Osteoblast (primary cell): ENCODE results near the gene RGPD8. TPM values are rescaled to one million over a fixed set of nuclear protein-coding genes. Genes with fewer than 3 reads are reported as not detected.
"Not testable (repeated sequence)": the region's sequence is repeated elsewhere in the genome, so short reads cannot be mapped to it uniquely, and the experiment has no call there.

Experiments used
- DNase-seq: peaks from one replicate; pipeline ENCODE4 v3.0.0; 2011; ENCODE audit warnings: low spot score, mixed read lengths; ENCODE audit not compliant: insufficient read length; ENCODE audit errors: missing footprints
- H2AFZ ChIP-seq: 2 replicates; pipeline ENCODE4 v1.6.0; 2011; ENCODE audit warnings: mild to moderate bottlenecking, low read length
- H3K27ac ChIP-seq: 2 replicates; pipeline ENCODE4 v1.5.1; 2011; ENCODE audit warnings: mild to moderate bottlenecking, low read depth, low read length, moderate library complexity
- H3K27me3 ChIP-seq: 2 replicates; pipeline ENCODE4 v1.6.0; 2012; ENCODE audit warnings: mild to moderate bottlenecking, control low read depth, inconsistent platforms, low read length, moderate library complexity; ENCODE audit not compliant: insufficient read depth
- H3K36me3 ChIP-seq: 2 replicates; pipeline ENCODE4 v1.5.1; 2011; ENCODE audit warnings: mild to moderate bottlenecking, low read length, control low read depth, moderate library complexity; ENCODE audit not compliant: insufficient read depth
- H3K4me1 ChIP-seq: 2 replicates; pipeline ENCODE4 v1.5.1; 2011; ENCODE audit warnings: mild to moderate bottlenecking, low read length, control low read depth, moderate library complexity; ENCODE audit not compliant: insufficient read depth
- H3K4me2 ChIP-seq: 2 replicates; pipeline ENCODE4 v1.6.0; 2011; ENCODE audit warnings: mild to moderate bottlenecking, low read length; ENCODE audit not compliant: insufficient read depth
- H3K4me3 ChIP-seq: fragments of 200-600 bp; sonication (generic); 3 replicates; pipeline ENCODE4 v1.5.1; 2012; ENCODE audit warnings: mild to moderate bottlenecking, low read length, inconsistent platforms; ENCODE audit not compliant: insufficient read depth
- H3K79me2 ChIP-seq: 2 replicates; pipeline ENCODE4 v1.6.0; 2012; ENCODE audit warnings: mild to moderate bottlenecking, low read length, control low read depth, inconsistent platforms; ENCODE audit not compliant: insufficient read depth
- H3K9me3 ChIP-seq: 2 replicates; pipeline ENCODE4 v1.5.1; 2011; ENCODE audit warnings: low read depth, low read length, control low read depth
- H4K20me1 ChIP-seq: 2 replicates; pipeline ENCODE4 v1.6.0; 2012; ENCODE audit warnings: mild to moderate bottlenecking, low read length, control low read depth; ENCODE audit not compliant: insufficient read depth
- total RNA-seq: library from RNA; depleted of rRNA; stranded (reverse); fragments of >200 nt; gene quantifications from 2 replicates; pipeline ENCODE4 v1.2.3, GENCODE V29; 2012
- TF ChIP-seq, protein P1 (sequence below): IDR thresholded peaks from 2 replicates; pipeline ENCODE4 v1.5.1; 2011; ENCODE audit warnings: mild to moderate bottlenecking, low read depth, low read length, moderate library complexity; ENCODE audit errors: extremely low read depth

The RGPD8 gene
- total RNA-seq, 1 donor: 25.0 TPM

DNA sequence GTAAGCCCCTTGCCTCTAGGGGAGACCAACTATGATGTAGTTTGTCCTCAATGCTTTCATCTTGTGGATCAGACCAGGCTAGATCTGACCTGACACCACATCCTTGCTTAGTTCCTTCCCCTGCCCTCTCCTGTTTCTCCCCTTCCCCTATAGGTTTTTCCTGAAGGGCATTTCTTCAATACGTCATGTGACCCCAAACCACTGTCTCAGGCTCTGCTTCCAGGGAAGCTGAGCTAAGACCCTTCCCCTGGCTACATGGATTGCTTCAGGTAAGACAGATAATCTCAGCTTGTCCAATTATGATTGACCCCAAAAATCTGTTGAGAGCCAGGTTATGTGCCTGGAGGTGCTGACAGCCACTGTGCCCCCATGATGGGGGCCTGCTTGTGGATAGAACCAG is 25.9 kb upstream of the RGPD8 start:
- Histone ChIP-seq H2AFZ (no peak overlapping the region), H4K20me1 (no peaks in the 10 kb centered on the region), H3K79me2 (no peaks in the 10 kb centered on the region), H3K36me3 (no peaks in the 10 kb centered on the region), H3K4me1 (no peaks in the 10 kb centered on the region), H3K27ac (no peak overlapping the region), H3K9me3 (no peaks in the 10 kb centered on the region), H3K27me3 (peaks cover 6% of the 10 kb centered on the region), H3K4me2 (no peak overlapping the region), H3K4me3 (no peak overlapping the region)
- no peak for DNase-seq
- TF ChIP-seq, protein P1, sequence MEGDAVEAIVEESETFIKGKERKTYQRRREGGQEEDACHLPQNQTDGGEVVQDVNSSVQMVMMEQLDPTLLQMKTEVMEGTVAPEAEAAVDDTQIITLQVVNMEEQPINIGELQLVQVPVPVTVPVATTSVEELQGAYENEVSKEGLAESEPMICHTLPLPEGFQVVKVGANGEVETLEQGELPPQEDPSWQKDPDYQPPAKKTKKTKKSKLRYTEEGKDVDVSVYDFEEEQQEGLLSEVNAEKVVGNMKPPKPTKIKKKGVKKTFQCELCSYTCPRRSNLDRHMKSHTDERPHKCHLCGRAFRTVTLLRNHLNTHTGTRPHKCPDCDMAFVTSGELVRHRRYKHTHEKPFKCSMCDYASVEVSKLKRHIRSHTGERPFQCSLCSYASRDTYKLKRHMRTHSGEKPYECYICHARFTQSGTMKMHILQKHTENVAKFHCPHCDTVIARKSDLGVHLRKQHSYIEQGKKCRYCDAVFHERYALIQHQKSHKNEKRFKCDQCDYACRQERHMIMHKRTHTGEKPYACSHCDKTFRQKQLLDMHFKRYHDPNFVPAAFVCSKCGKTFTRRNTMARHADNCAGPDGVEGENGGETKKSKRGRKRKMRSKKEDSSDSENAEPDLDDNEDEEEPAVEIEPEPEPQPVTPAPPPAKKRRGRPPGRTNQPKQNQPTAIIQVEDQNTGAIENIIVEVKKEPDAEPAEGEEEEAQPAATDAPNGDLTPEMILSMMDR: no peak

DNA sequence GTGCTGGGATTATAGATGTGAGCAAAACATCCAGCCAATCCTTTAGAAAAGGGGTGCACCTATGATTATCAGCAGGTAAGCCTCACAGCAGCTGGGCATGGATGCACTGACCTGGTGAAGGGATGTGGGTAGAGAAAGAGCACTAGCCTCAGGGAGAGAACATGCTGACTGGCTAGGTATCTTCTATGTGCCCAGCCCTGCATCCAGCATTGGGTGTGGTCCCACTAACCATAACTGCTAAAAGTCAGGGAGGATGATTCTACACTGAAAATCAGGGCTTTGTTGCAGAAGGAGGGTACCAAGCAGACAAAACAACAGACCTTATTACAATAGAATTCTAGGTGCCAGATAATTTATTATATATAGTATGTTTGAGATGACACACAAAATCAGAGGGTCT is 21.1 kb upstream of the RGPD8 start:
- Histone ChIP-seq H3K79me2 (no peaks in the 10 kb centered on the region), H3K9me3 (peaks cover 1% of the 10 kb centered on the region), H3K4me3 (no peak overlapping the region), H3K36me3 (no peaks in the 10 kb centered on the region), H2AFZ (no peak overlapping the region), H3K4me2 (no peak overlapping the region), H3K27ac (no peak overlapping the region), H3K27me3 (no peaks in the 10 kb centered on the region), H3K4me1 (no peaks in the 10 kb centered on the region), H4K20me1 (no peaks in the 10 kb centered on the region)
- DNase-seq: no peak
- TF ChIP-seq, protein P1: no peak

DNA sequence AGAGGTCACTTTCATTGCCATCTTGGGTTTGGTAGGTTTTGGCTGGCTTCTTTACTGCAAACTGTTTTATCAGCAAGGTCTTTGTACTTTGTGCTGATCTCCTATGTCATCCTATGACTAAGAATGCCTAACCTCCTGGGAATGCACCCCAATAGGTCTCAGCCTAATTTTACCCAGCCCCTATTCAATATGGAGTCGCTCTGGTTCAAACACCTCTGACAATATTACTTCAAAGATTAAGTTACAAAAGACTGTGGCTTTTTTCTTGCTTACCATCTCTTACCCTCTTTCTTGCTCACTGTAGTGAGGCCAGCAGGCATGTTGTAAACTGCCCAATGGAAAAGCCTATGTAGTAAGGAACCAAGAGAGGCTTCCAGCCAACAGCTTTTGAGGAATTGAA is 17.9 kb upstream of the RGPD8 start:
- H3K9me3 ChIP-seq: peaks cover 1% of the 10 kb centered on the region

DNA sequence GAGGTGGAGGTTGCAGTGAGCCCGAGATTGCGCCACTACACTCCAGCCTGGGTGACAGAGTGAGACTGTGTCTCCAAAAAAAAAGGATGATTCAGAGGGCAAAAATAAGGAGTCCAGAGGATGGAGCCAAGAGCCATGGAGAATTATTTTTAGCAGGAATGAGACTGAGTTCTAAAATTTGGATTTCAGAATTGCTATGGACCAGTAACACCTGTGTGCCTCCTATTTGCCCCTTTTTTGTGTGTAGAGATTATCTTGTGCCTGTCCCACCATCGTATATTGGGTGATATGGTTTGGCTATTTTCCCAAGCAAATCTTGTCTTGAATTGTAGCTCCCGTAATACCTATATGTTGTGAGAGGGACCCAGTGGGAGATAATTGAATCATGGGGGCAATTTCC is 16.4 kb upstream of the RGPD8 start:
- TF ChIP-seq, protein P1: no peak
- peaks cover 1% of the 10 kb centered on the region for H3K9me3 ChIP-seq
- H3K36me3 ChIP-seq: no peaks in the 10 kb centered on the region
- H2AFZ ChIP-seq: no peak overlapping the region
- no peaks in the 10 kb centered on the region for H3K79me2 ChIP-seq
- no peaks in the 10 kb centered on the region for H3K27me3 ChIP-seq
- H3K4me1 ChIP-seq: no peaks in the 10 kb centered on the region
- H3K4me2 ChIP-seq: no peak overlapping the region
- no peak overlapping the region for H3K27ac ChIP-seq
- no peaks in the 10 kb centered on the region for H4K20me1 ChIP-seq
- H3K4me3 ChIP-seq: no peak overlapping the region
- DNase-seq: no peak

More for the DNA sequence above, 17.9 kb upstream of the RGPD8 start:
- Histone ChIP-seq H3K27me3 (no peaks in the 10 kb centered on the region), H3K4me3 (no peak overlapping the region), H2AFZ (no peak overlapping the region), H3K27ac (no peak overlapping the region), H3K4me2 (no peak overlapping the region), H3K36me3 (no peaks in the 10 kb centered on the region), H4K20me1 (no peaks in the 10 kb centered on the region), H3K79me2 (no peaks in the 10 kb centered on the region), H3K4me1 (no peaks in the 10 kb centered on the region)
- no peak for DNase-seq
- TF ChIP-seq, protein P1: no peak

DNA sequence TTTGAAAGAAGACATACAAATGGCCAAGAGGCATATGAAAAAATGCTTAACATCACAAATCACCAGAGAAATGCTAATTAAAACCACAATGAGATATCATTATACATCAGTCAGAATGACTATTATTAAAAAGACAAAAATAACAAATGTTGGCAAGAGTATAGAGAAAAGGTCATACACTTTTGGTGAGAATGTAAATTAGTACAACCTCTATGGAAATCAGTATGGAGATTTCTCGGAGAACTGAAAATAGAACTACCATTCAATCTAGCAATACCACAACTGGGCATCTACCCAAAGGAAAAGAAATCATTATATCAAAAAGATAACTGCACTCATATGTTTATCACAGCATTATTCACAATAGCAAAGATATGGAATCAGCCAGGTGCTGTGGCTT is 10.8 kb upstream of the RGPD8 start:
- H3K4me1 ChIP-seq, H3K36me3 ChIP-seq, H3K4me3 ChIP-seq, H2AFZ ChIP-seq, H4K20me1 ChIP-seq, H3K4me2 ChIP-seq, H3K27ac ChIP-seq, H3K9me3 ChIP-seq, H3K27me3 ChIP-seq, DNase-seq, H3K79me2 ChIP-seq: not testable (repeated sequence)

DNA sequence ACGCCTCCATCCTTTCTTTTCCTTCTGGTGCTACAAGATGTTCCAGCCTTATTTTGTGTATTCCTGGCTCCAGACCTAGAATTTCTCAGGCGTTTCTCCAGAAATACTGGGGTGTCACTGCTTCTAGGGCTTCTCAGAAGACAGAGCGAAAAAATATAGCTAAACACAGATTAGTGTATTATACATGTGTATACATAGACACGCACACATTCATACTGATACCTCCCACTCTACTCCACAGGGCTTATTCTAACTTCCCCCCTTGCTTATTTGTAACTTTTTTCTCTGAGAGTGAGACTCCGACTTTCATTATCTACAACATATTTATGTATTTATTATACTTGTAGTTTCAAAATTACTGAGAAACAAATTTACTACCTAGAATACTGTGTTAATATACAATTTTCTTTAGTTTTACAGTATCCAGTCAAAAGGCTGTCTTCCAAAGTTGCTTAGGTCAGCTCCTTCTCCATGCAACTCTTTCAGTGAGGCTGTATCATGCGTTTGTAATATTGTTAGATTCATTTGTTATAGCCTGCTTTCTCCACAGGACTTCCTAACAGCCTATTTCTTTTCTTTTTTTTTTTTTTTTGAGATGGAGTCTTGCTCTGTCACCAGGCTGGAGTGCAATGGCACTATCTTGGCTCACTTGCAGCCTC is 5.3 kb upstream of the RGPD8 start:
- not testable (repeated sequence) for H3K4me3 ChIP-seq, H2AFZ ChIP-seq, H3K4me2 ChIP-seq, H3K9me3 ChIP-seq, H4K20me1 ChIP-seq, H3K27ac ChIP-seq, H3K4me1 ChIP-seq, DNase-seq, H3K36me3 ChIP-seq, H3K79me2 ChIP-seq, H3K27me3 ChIP-seq
